ENCODE results near the gene NFIC. TPM values are rescaled to one million over a fixed set of nuclear protein-coding genes. Genes with fewer than 3 reads are reported as not detected.

Gene NFIC
- total and polyA plus RNA-seq, 2 of the 4 experiments (the other 2 are of a cell fraction): 21.9 to 32.1 TPM

GRCh38 chr19:3348042-3348441 lies 18.3 kb upstream of the NFIC start:
- Histone ChIP-seq H3K56ac (ENCODE audit: extremely low read depth, insufficient read depth, low read length) (no peak overlapping the region), H3K4me3 (ENCODE audit: insufficient read depth, low read depth, low read length) (no peak overlapping the region), H3K4me1 (ENCODE audit: control insufficient read depth, insufficient read depth, low read length) (peaks cover 14% of the 10 kb centered on the region), H2BK20ac (ENCODE audit: low read depth, low read length) (no peak overlapping the region), H3K4ac (ENCODE audit: low read depth, low read length) (no peak overlapping the region), H2AK5ac (ENCODE audit: low read depth, low read length) (no peak overlapping the region; the same call in 1 of the 2 replicates), H4K91ac (ENCODE audit: insufficient read depth, low read depth, low read length) (no peak overlapping the region), H2BK5ac (ENCODE audit: low read depth, low read length, poor library complexity, severe bottlenecking) (no peak overlapping the region), H3K36me3 (ENCODE audit: control insufficient read depth, insufficient read depth, low read length) (no peaks in the 10 kb centered on the region), H3K9ac (ENCODE audit: low read depth, low read length) (no peak overlapping the region), H3K9me3 (ENCODE audit: control insufficient read depth, insufficient read depth, low read length) (no peaks in the 10 kb centered on the region), H3K9me1 (ENCODE audit: insufficient read depth, low read length) (0 out of 2 replicates have a peak, but pooled peaks cover 3% of the 10 kb centered on the region), H4K8ac (ENCODE audit: low read depth in 2 of 2, low read length in 2 of 2) (no peak overlapping the region), H3K14ac (replicated peaks; ENCODE audit: low read depth, low read length) (no peak overlapping the region), H3K4me2 (ENCODE audit: low read depth, low read length) (no peak overlapping the region), H3K27me3 (ENCODE audit: control insufficient read depth, insufficient read depth, low read length) (no peaks in the 10 kb centered on the region), H2BK15ac (ENCODE audit: low read depth, low read length) (no peak overlapping the region), H3K23ac (ENCODE audit: low read depth, low read length) (no peak overlapping the region), H2AK9ac (replicated peaks; ENCODE audit: low read depth, low read length, poor library complexity) (no peak overlapping the region), H4K20me1 (ENCODE audit: insufficient read depth, low read length) (no peaks in the 10 kb centered on the region), H3K18ac (ENCODE audit: low read depth, low read length) (no peak overlapping the region), H2AFZ (replicated peaks; ENCODE audit: low read length, poor library complexity) (no peak overlapping the region), H3K27ac (ENCODE audit: insufficient read depth, low read length) (no peak overlapping the region), H3K79me1 (ENCODE audit: low read depth in 1 of 2, low read length in 2 of 2) (no peaks in the 10 kb centered on the region), H2BK120ac (ENCODE audit: low read depth, low read length) (no peak overlapping the region), H4K5ac (ENCODE audit: low read depth, low read length) (no peak overlapping the region)
- POLR2A ChIA-PET (ENCODE audit: unreplicated experiment): no interaction called here
- TF ChIP-seq FOS (IDR thresholded peaks at IDR 0.05; ENCODE audit: low read depth, low read length) (no peak), RCOR1 (IDR thresholded peaks at IDR 0.05; ENCODE audit: insufficient replicate concordance, low read length) (no peak), CEBPB (IDR thresholded peaks at IDR 0.05; ENCODE audit: low read depth, low read length) (no peak), CHD1 (IDR thresholded peaks at IDR 0.05; ENCODE audit: low read depth, low read length) (no peak), BHLHE40 (IDR thresholded peaks at IDR 0.05; ENCODE audit: low read depth, low read length) (no peak), ELK1 (IDR thresholded peaks at IDR 0.05; ENCODE audit: borderline replicate concordance, low read depth, low read length) (no peak), MXI1 (IDR thresholded peaks at IDR 0.05; ENCODE audit: borderline replicate concordance, low read depth, low read length) (no peak), SMC3 (IDR thresholded peaks at IDR 0.05; ENCODE audit: low read depth, low read length) (no peak), NFE2L2 (IDR thresholded peaks at IDR 0.05; ENCODE audit: low read depth, low read length) (no peak), POLR2A (IDR thresholded peaks at IDR 0.05; ENCODE audit: low read depth, low read length) (no peak), MAFK (IDR thresholded peaks at IDR 0.05; ENCODE audit: low read depth, low read length) (no peak), CTCF (conservative IDR thresholded peaks at IDR 0.05; ENCODE audit: low read depth, low read length) (no peak), RAD21 (IDR thresholded peaks at IDR 0.05; ENCODE audit: low read length) (no peak), USF2 (IDR thresholded peaks at IDR 0.05; ENCODE audit: low read depth, low read length) (no peak), RFX5 (IDR thresholded peaks at IDR 0.05; ENCODE audit: low read depth, low read length) (no peak), MAZ (IDR thresholded peaks at IDR 0.05; ENCODE audit: borderline replicate concordance, low read depth, low read length) (no peak)
- no peak for DNase-seq
- in situ Hi-C loops (cut with MboI; ENCODE audit: low sequenced_read_pairs) (no loop called here), dilution Hi-C loops (cut with HindIII; ENCODE audit: low sequenced_read_pairs, unreplicated experiment) (no loop called here), intact Hi-C loops (cut with micrococcal nuclease) (no loop called here)
- BruUV-seq (replicated peaks): no TSS peak
- no peak for ATAC-seq (ENCODE audit: low read depth)
- WGBS, 2 experiments (ENCODE audit: extremely low coverage in 2 of 2, insufficient read length in 1 of 2): 100% methylated on average over 1 of the region's 11 CpGs; no CpG with 5 or more reads in 1 of the 2 experiments
- CTCF ChIA-PET: no interaction called here
